ENCODE results near the gene ZNF426.
"Not testable (repeated sequence)": the region's sequence is repeated elsewhere in the genome, so short reads cannot be mapped to it uniquely, and the experiment has no call there.

Gene ZNF426

DNA sequence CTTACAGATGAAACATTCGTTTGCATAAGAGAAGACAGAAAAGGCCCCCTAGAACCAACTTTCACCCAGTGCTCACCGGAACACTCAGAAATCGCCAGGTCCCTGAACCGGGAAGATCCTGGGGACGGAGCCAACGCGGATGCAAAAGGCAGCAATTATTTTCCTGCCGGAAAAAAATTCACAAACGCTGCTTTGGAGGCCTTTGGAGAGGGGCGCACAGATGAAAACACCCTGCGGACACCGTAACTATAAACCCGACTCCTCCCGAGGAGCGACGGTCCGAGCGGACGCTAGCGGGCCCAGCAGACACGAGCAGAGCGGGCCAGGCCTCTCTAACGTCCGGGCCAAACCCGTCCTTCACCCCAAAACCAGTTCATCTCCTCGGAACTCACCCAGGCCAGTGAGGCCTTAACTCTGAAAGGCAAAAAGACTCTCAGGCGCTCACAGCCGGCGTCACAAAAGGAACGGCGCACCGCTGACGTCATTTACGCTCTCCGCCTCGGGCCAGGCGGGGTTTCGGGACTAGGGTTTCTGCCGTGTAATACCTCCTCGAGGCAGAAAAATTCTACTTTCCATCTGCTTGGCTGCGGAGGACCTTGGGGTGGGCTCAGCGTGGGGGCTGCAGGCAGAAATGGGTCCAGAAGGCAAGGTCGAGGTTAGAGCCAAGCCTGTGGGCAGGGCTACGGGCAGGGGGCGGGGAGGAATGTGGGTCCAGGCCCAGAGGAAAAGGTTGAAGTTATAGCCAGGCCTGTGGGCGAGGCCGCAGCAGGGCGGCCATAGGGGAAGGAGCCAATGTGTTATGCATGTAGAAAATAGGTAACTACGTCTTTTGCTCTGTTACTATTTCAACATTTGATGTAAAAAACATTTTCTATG lies at the start of gene ZNF426:
TSS of gene ZNF426 (minus strand) at position 463 of the 876 bp plus-strand sequence. CDS start 2,413 bp downstream, outside the sequence.
- peak within 1 kb of the TSS; percentile 87 for H2AFZ ChIP-seq (ENCODE audit: low read length)
- TF ChIP-seq, protein P1, sequence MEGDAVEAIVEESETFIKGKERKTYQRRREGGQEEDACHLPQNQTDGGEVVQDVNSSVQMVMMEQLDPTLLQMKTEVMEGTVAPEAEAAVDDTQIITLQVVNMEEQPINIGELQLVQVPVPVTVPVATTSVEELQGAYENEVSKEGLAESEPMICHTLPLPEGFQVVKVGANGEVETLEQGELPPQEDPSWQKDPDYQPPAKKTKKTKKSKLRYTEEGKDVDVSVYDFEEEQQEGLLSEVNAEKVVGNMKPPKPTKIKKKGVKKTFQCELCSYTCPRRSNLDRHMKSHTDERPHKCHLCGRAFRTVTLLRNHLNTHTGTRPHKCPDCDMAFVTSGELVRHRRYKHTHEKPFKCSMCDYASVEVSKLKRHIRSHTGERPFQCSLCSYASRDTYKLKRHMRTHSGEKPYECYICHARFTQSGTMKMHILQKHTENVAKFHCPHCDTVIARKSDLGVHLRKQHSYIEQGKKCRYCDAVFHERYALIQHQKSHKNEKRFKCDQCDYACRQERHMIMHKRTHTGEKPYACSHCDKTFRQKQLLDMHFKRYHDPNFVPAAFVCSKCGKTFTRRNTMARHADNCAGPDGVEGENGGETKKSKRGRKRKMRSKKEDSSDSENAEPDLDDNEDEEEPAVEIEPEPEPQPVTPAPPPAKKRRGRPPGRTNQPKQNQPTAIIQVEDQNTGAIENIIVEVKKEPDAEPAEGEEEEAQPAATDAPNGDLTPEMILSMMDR (IDR thresholded peaks at IDR 0.05; ENCODE audit: low read length) = no peak
- TF ChIP-seq EZH2phosphoT487 (IDR thresholded peaks at IDR 0.05; ENCODE audit: low read length) (no peak), EZH2 (optimal IDR thresholded peaks at IDR 0.05; ENCODE audit: low read depth, low read length) (no peak)
- H3K9me3 ChIP-seq (replicated peaks; ENCODE audit: insufficient read depth, low read length) = no peaks in the 10 kb centered on the region
- DNase-seq = peak; percentile 77
- H3K79me2 ChIP-seq (ENCODE audit: low read length) = no peaks in the 10 kb centered on the region
- no peaks in the 10 kb centered on the region for H3K36me3 ChIP-seq (replicated peaks; ENCODE audit: insufficient read depth, low read length)
- H3K4me3 ChIP-seq (ENCODE audit: low read length) = peak within 1 kb of the TSS; percentile 75
- H3K4me2 ChIP-seq (ENCODE audit: low read depth, low read length) = peak within 1 kb of the TSS; percentile 70
- no peaks in the 10 kb centered on the region for H3K4me1 ChIP-seq (ENCODE audit: low read length)
- H3K27me3 ChIP-seq (replicated peaks; ENCODE audit: insufficient read depth, low read length) = no peaks in the 10 kb centered on the region
- no peaks in the 10 kb centered on the region for H3K9me2 ChIP-seq (replicated peaks; ENCODE audit: insufficient read depth, low read length)
- H3F3A ChIP-seq (ENCODE audit: insufficient read depth, low read length) = peaks cover 3% of the 10 kb centered on the region; the same call in 1 of the 2 replicates
- peak within 1 kb of the TSS; percentile 75 for H3K9ac ChIP-seq (ENCODE audit: low read length)
- no peaks in the 10 kb centered on the region for H4K20me1 ChIP-seq (ENCODE audit: insufficient read depth, low read length)
- H3K27ac ChIP-seq (ENCODE audit: low read length) = peak within 1 kb of the TSS; percentile 33; the same call in 1 of the 2 replicates

GRCh38 chr19:9586764-9587163 lies 48.3 kb upstream of the ZNF426 start:
- Histone ChIP-seq H3F3A (ENCODE audit: insufficient read depth, low read length) (peaks cover 5% of the 10 kb centered on the region; the same call in 1 of the 2 replicates), H3K27me3 (replicated peaks; ENCODE audit: insufficient read depth, low read length) (peaks cover 20% of the 10 kb centered on the region; the same call in 1 of the 2 replicates), H3K27ac (ENCODE audit: low read length) (no peak overlapping the region), H3K4me1 (ENCODE audit: low read length) (no peaks in the 10 kb centered on the region), H2AFZ (ENCODE audit: low read length) (peak overlapping the region; percentile 27; the same call in 1 of the 2 replicates), H3K9me3 (replicated peaks; ENCODE audit: insufficient read depth, low read length) (no peaks in the 10 kb centered on the region), H3K9me2 (replicated peaks; ENCODE audit: insufficient read depth, low read length) (no peaks in the 10 kb centered on the region), H3K36me3 (replicated peaks; ENCODE audit: insufficient read depth, low read length) (peaks cover 1% of the 10 kb centered on the region; the same call in 1 of the 2 replicates), H3K79me2 (ENCODE audit: low read length) (peaks cover 27% of the 10 kb centered on the region), H4K20me1 (ENCODE audit: insufficient read depth, low read length) (no peaks in the 10 kb centered on the region), H3K4me2 (ENCODE audit: low read depth, low read length) (peak overlapping the region; percentile 39; the same call in 1 of the 2 replicates), H3K4me3 (ENCODE audit: low read length) (0 out of 2 replicates have a peak overlapping the region, but pooled peaks have one; percentile 29), H3K9ac (ENCODE audit: low read length) (no peak overlapping the region)
- TF ChIP-seq, protein P1 (IDR thresholded peaks at IDR 0.05; ENCODE audit: low read length) = peak; percentile 63
- TF ChIP-seq EZH2phosphoT487 (IDR thresholded peaks at IDR 0.05; ENCODE audit: low read length) = no peak
- DNase-seq = peak; percentile 74

GRCh38 chr19:9584073-9584833 lies 45.8 kb upstream of the ZNF426 start, which contains the start of gene ZNF121:
Gene ZNF121, minus strand, starts transcription at chr19:9584504. Its CDS starts 16,407 bp downstream, at chr19:9568097.
- Histone ChIP-seq H3K27ac (ENCODE audit: low read length) (peak within 1 kb of the TSS; percentile 81), H4K20me1 (ENCODE audit: insufficient read depth, low read length) (no peaks in the 10 kb centered on the region), H3K4me1 (ENCODE audit: low read length) (no peaks in the 10 kb centered on the region), H3K9me3 (replicated peaks; ENCODE audit: insufficient read depth, low read length) (no peaks in the 10 kb centered on the region), H3F3A (ENCODE audit: insufficient read depth, low read length) (peaks cover 5% of the 10 kb centered on the region; the same call in 1 of the 2 replicates), H3K36me3 (replicated peaks; ENCODE audit: insufficient read depth, low read length) (peaks cover 5% of the 10 kb centered on the region; the same call in 1 of the 2 replicates), H3K4me2 (ENCODE audit: low read depth, low read length) (peak within 1 kb of the TSS; percentile 53), H3K9me2 (replicated peaks; ENCODE audit: insufficient read depth, low read length) (no peaks in the 10 kb centered on the region), H3K4me3 (ENCODE audit: low read length) (peak within 1 kb of the TSS; percentile 84), H3K9ac (ENCODE audit: low read length) (peak within 1 kb of the TSS; percentile 90), H3K27me3 (replicated peaks; ENCODE audit: insufficient read depth, low read length) (0 out of 2 replicates have a peak, but pooled peaks cover 9% of the 10 kb centered on the region), H3K79me2 (ENCODE audit: low read length) (peaks cover 52% of the 10 kb centered on the region), H2AFZ (ENCODE audit: low read length) (peak within 1 kb of the TSS; percentile 87)
- TF ChIP-seq, protein P1 (IDR thresholded peaks at IDR 0.05; ENCODE audit: low read length) = no peak
- no peak for TF ChIP-seq EZH2 (optimal IDR thresholded peaks at IDR 0.05; ENCODE audit: low read depth, low read length)
- no peak for TF ChIP-seq EZH2phosphoT487 (IDR thresholded peaks at IDR 0.05; ENCODE audit: low read length)
- peak; percentile 89 for DNase-seq

DNA sequence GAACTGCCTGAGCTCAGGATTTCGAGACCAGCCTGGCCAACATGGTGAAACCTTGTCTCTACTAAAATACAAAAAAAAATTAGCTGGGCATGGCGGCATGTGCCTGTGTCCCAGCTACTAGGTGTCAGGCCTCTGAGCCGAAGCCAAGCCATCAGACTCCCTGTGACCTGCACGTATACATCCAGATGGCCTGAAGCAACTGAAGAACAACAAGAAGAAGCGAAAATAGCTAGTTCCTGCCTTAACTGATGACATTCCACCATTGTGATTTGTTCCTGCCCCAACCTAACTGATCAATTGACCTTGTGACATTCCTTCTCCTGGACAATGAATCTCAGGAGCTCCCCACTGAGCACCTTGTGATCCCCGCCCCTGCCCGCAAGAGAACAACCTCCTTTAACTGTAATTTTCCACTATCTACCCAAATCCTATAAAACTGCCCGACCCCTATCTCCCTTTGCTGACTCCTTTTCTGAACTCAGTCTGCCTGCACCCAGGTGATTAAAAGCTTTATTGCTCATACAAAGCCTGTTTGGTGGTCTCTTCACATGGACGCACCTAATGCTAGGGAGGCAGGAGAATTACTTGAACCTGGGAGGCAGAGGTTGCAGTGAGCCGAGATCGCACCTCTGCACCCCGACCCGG lies 43.8 kb upstream of the ZNF426 start:
- Histone ChIP-seq H3K36me3 (replicated peaks; ENCODE audit: insufficient read depth, low read length) (peaks cover 11% of the 10 kb centered on the region; the same call in 1 of the 2 replicates), H3K79me2 (ENCODE audit: low read length) (peaks cover 73% of the 10 kb centered on the region)
- H3K4me3 ChIP-seq (ENCODE audit: low read length); H3K9ac ChIP-seq (ENCODE audit: low read length); H3K27ac ChIP-seq (ENCODE audit: low read length); H3F3A ChIP-seq (ENCODE audit: insufficient read depth, low read length); H3K9me3 ChIP-seq (replicated peaks; ENCODE audit: insufficient read depth, low read length); H3K4me2 ChIP-seq (ENCODE audit: low read depth, low read length); H4K20me1 ChIP-seq (ENCODE audit: insufficient read depth, low read length); H3K9me2 ChIP-seq (replicated peaks; ENCODE audit: insufficient read depth, low read length); H3K27me3 ChIP-seq (replicated peaks; ENCODE audit: insufficient read depth, low read length); H3K4me1 ChIP-seq (ENCODE audit: low read length); H2AFZ ChIP-seq (ENCODE audit: low read length); DNase-seq: not testable (repeated sequence)
